HG02981 (cell line): ENCODE results near the gene ZNF490.
"Not testable (repeated sequence)": the region's sequence is repeated elsewhere in the genome, so short reads cannot be mapped to it uniquely, and the experiment has no call there.

Source experiments
- ATAC-seq: cut with Tn5 transposase; IDR thresholded peaks from one replicate; pipeline ENCODE4 v1.9.1; 2021; ENCODE audit warnings: mild to moderate bottlenecking, moderate library complexity; ENCODE audit not compliant: unreplicated experiment

Gene ZNF490

DNA sequence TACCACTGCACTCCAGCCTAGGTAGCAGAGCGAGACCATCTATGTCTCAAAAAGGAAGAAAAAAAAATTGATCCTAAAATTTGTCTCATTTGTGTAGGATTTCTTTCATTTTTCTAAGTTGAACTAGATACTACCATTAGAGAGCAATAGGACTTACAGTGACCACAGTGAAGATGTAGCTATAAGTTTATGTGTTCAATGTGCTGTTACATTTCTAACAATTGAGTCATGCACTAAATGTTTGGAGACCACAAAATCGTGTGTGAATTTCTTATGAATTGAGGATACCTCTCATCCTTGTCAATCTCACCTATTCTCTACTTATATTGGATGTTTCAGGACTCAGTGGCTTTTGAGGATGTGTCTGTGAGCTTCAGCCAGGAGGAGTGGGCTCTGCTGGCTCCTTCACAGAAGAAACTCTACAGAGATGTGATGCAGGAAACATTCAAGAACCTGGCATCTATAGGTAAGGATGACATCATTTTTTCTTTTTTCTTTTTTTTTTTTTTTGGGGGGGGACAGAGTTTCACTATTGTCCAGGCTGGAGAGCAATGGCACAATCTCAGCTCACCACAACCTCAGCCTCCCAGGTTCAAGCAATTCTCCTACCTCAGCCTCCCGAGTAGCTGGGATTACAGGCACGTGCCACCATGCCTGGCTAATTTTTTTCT lies 12.9 kb upstream of the ZNF490 start:
- ATAC-seq, result no peak

DNA sequence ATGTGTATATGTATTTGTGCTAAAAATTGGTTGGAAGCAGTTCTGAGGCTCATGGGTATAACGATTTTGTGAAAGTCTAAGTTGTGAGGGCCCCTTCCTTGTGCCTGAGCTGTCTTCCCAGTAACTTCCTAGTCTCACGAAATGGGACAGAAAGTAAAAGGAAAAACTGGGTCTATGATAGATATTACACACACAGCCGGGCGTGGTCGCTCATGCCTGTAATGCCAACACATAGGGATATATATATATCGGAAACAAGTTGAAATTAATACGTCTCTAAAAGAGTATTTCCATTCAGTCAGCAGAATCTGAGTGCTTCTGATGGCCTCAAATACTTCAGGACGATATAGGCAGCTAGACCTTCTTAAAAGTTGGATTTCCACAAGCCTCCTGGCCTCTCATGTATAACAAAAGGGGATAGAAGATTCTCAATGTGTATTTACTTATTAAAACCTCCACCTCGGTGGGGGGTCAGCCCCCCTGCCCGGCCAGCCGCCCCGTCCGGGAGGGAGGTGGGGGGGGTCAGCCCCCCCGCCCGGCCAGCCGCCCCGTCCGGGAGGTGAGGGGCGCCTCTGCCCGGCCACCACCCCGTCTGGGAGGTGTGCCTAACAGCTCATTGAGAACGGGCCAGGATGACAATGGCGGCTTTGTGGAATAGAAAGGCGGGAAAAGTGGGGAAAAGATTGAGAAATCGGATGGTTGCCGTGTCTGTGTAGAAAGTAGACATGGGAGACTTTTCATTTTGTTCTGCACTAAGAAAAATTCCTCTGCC lies 10.8 kb upstream of the ZNF490 start:
- ATAC-seq, result not testable (repeated sequence)

DNA sequence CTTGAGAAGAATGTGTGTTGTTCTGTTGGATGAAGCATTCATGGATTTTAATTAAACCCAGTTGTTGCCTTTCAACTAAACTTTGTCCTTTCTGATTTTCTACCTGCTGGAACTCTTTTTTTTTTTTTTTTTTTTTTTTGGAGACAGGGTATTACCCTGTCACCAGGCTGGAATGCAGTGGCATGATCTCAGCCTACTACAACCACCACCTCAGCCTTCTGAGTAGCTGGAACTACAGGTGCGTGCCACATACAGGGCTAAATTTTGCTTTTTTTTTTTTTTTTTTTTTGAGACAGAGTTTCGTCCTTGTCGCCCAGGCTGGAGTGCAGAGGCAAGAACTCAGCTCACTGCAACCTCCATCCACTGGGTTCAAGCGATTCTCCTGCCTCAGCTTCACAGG lies 7.0 kb upstream of the ZNF490 start:
- ATAC-seq, result no peak

GRCh38 chr19:12611361-12611699 lies 717 bp upstream of the ZNF490 start:
- ATAC-seq, result no peak

DNA sequence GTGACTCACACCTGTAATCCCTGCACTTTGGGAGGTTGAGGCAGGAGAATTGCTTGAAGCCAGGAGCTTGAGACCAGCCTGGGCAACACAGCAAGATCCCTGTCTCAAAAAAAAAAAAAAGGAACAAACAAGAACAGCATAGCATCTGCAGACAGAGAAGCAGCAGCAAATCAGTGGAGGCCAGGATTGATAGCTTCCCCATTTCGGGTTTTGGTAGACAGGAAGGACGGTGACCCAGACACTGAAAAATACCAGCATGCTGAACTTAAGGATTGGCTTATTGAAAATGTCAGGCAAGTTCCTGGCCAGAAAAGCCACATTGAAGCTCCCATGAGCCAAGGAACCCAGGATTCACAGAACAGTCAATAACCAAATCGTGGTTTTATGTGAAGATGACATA lies 3.0 kb downstream of the ZNF490 start:
- ATAC-seq, result no peak

DNA sequence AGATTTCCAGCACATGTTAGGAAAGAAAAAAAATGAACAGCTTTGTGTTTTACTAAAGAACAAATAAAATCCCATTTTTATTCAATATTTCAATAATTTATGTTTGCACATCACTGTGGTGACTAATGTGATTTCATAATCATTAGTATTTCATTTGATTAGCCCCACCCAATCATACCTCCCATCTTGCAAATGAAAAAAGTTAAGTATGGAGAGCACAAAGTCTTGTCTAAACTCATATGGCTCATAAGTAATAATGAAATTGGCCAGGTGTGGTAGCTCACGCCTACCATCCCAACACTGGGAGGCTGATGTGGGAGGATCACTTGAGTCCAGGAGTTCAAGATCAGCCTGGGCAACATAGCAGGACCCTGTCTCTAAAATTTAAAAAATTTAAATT lies 3.8 kb downstream of the ZNF490 start:
- ATAC-seq, result no peak

DNA sequence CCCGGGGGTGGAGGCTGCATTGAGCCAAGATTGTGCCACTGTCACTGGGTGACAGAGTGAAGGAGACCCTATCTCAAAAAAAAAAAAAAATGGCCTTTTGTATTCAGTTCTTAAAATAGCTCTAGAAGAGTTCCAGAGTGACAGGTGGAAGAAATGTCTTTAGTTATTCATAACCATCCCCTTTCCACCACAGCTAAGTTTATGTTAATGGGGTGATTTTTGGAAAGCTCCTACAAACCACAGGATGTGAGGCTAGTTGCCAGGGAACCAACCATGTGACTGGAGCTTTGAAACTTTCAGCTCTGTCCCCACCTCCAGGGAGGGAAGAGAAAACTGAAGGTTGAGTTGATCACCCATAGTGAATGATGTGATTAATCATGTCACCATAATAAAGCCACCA lies 6.9 kb downstream of the ZNF490 start:
- no peak for ATAC-seq

GRCh38 chr19:12597594-12597993 lies 13.0 kb downstream of the ZNF490 start:
- no peak for ATAC-seq

DNA sequence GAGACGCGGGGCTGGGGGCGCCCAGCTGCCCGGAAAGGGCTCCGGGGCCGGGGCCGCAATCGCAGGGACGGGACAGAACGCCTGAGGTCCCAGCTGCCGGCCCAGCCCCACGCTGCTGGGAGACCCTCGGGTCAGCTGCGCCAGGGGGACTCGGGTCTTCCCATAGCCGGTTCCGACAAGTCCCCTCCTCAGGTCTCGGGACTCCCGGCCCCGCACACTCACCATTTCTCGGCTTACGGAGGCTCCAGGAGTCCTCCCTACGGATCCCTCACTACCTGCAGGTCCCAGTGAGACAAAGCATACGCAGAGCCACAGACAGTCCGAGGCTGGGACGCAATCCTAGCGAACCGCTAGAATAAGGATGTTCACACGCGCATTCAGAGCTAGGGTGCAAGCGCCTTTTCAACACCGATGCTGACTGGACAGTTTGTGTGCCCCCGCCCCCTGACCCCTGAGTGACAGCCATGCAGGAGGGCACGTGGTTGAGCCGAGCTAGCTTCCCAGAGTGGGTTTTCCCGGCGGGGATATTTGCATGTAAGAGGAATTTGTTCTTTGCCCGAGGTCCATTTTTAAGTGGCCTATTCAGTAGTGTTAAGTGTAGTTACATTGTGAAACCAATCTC lies 13.6 kb downstream of the ZNF490 start:
- no peak for ATAC-seq

GRCh38 chr19:12596485-12596884 lies 14.1 kb downstream of the ZNF490 start:
- ATAC-seq, result no peak

DNA sequence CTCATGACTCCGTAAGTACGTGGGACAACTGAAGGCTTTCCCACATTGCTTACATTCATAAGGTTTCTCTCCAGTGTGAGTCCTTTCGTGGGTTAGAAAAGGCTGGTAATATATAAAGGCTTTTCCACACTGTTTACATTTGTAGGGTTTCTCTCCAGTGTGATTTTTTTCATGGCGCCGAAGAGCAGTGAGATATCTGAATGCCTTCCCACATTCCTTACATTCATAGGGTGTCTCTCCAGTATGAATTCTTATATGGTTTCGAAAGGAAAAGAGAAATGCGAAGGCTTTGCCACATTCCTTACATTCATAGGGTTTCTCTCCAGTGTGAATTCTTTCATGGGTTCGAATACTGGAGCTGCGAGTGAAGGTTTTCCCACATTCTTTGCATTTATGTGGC lies 29.5 kb downstream of the ZNF490 start:
- no peak for ATAC-seq

DNA sequence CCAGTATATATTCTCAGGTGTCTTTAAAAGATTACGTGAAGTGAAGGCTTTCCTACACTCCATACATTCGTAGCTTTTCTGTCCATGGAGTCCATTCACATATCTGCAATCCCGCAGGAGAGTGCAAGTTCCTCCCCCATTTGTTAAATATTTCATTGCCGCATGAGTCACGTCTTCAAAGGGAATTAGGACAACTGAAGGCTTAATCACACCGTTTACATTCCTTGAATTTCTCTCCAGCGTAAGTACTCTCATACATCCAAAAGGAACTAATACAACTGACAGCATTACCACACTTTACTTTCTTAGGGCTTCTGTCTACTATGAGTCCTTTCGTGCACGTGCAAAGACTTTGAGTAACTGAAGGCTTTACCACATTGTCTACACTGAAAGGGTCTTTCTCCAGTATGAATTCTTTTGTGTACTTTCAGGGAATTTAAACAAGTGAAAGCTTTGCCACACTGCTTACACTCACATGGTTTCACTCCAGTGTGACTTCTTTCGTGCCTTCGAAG lies 30.4 kb downstream of the ZNF490 start:
- ATAC-seq, result no peak

- no peak for ATAC-seq
Measured at GRCh38 chr19:12578641-12579040, 32.0 kb downstream of the ZNF490 start.

GRCh38 chr19:12574036-12574435 lies 36.6 kb downstream of the ZNF490 start:
- ATAC-seq, result no peak

DNA sequence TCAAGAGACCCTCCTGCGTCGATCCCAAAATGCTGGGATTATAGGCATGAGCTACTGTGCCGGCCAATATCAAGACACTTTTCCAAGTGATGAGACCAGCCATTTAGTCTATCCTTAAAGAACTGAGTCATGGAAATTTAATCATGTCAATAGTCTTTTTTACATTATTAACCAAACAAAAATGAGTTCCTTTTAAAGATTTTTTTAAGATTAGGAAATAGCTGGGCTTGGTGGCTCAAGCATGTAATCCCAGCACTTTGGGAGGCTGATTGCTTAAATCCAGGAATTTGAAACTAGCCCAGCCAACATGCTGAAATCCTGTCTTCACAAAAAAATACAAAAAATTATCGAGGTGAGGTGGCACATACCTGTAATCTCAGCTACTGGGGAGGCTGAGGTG lies 42.7 kb downstream of the ZNF490 start:
- no peak for ATAC-seq

- ATAC-seq, result not testable (repeated sequence)
Measured at GRCh38 chr19:12566380-12566779, 44.2 kb downstream of the ZNF490 start.

DNA sequence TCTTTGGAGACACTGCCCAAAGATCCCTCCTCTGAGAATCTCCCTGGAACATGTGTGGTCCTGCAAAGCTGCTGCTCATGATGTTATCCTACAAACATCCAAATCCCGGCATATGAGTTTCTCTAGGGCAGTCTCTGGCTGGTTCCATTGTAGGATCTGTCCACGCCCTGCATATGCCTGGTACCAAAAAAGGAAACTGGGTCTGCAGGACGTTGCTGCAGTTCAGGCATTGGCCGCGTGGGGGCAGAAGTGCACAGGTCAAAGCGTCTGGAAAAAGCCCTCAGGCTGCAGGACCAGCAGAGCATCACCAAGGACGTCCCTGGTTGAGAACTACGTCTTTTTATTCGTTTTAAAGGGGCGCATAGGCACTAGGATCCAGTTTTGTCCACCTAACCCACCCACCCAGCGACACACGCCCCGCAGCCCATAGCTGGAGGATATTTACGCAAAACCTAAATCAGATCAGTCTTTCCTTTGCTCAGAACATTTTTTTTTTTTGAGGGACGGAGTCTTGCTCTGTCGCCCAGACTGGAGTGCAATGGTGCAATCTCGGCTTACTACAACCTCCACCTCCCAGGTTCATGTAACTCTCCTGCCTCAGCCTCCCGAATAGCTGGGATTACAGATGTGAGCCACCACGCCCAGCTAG lies 46.5 kb downstream of the ZNF490 start:
- no peak for ATAC-seq

GRCh38 chr19:12555456-12555930 lies 55.1 kb downstream of the ZNF490 start:
- ATAC-seq, result no peak

- ATAC-seq, result peak; percentile 98
Measured at GRCh38 chr19:12551060-12551832, 59.4 kb downstream of the ZNF490 start, which contains the start of gene ZNF564. Gene ZNF564, minus strand, starts transcription at chr19:12551482. Its CDS starts 150 bp downstream, at chr19:12551332.

- ATAC-seq, result no peak
Measured at GRCh38 chr19:12546903-12547302, 63.7 kb downstream of the ZNF490 start.
